Osteoblast (primary cell): ENCODE data around the gene TMEFF1. TPM values are rescaled to one million over a fixed set of nuclear protein-coding genes. Genes with fewer than 3 reads are reported as not detected.

Experiments
- DNase-seq: peaks from one replicate; pipeline ENCODE4 v3.0.0; 2011; ENCODE audit warnings: low spot score, mixed read lengths; ENCODE audit not compliant: insufficient read length; ENCODE audit errors: missing footprints
- H2AFZ ChIP-seq: 2 replicates; pipeline ENCODE4 v1.6.0; 2011; ENCODE audit warnings: mild to moderate bottlenecking, low read length
- H3K27ac ChIP-seq: 2 replicates; pipeline ENCODE4 v1.5.1; 2011; ENCODE audit warnings: mild to moderate bottlenecking, low read depth, low read length, moderate library complexity
- H3K27me3 ChIP-seq: 2 replicates; pipeline ENCODE4 v1.6.0; 2012; ENCODE audit warnings: mild to moderate bottlenecking, control low read depth, inconsistent platforms, low read length, moderate library complexity; ENCODE audit not compliant: insufficient read depth
- H3K36me3 ChIP-seq: 2 replicates; pipeline ENCODE4 v1.5.1; 2011; ENCODE audit warnings: mild to moderate bottlenecking, low read length, control low read depth, moderate library complexity; ENCODE audit not compliant: insufficient read depth
- H3K4me1 ChIP-seq: 2 replicates; pipeline ENCODE4 v1.5.1; 2011; ENCODE audit warnings: mild to moderate bottlenecking, low read length, control low read depth, moderate library complexity; ENCODE audit not compliant: insufficient read depth
- H3K4me2 ChIP-seq: 2 replicates; pipeline ENCODE4 v1.6.0; 2011; ENCODE audit warnings: mild to moderate bottlenecking, low read length; ENCODE audit not compliant: insufficient read depth
- H3K4me3 ChIP-seq: fragments of 200-600 bp; sonication (generic); 3 replicates; pipeline ENCODE4 v1.5.1; 2012; ENCODE audit warnings: mild to moderate bottlenecking, low read length, inconsistent platforms; ENCODE audit not compliant: insufficient read depth
- H3K79me2 ChIP-seq: 2 replicates; pipeline ENCODE4 v1.6.0; 2012; ENCODE audit warnings: mild to moderate bottlenecking, low read length, control low read depth, inconsistent platforms; ENCODE audit not compliant: insufficient read depth
- H3K9me3 ChIP-seq: 2 replicates; pipeline ENCODE4 v1.5.1; 2011; ENCODE audit warnings: low read depth, low read length, control low read depth
- H4K20me1 ChIP-seq: 2 replicates; pipeline ENCODE4 v1.6.0; 2012; ENCODE audit warnings: mild to moderate bottlenecking, low read length, control low read depth; ENCODE audit not compliant: insufficient read depth
- CTCF ChIP-seq: IDR thresholded peaks from 2 replicates; pipeline ENCODE4 v1.5.1; 2011; ENCODE audit warnings: mild to moderate bottlenecking, low read depth, low read length, moderate library complexity; ENCODE audit errors: extremely low read depth
- total RNA-seq: library from RNA; depleted of rRNA; stranded (reverse); fragments of >200 nt; gene quantifications from 2 replicates; pipeline ENCODE4 v1.2.3, GENCODE V29; 2012

TMEFF1 gene
- total RNA-seq, 1 donor: 0.72 TPM

GRCh38 chr9:100449420-100449819 lies 23.5 kb upstream of the TMEFF1 start:
- Histone ChIP-seq H3K27me3 (no peaks in the 10 kb centered on the region), H3K79me2 (peaks cover 79% of the 10 kb centered on the region), H3K4me3 (no peak overlapping the region), H3K9me3 (no peaks in the 10 kb centered on the region), H3K4me2 (no peak overlapping the region), H3K27ac (no peak overlapping the region), H3K36me3 (peaks cover 65% of the 10 kb centered on the region), H4K20me1 (peaks cover 12% of the 10 kb centered on the region), H3K4me1 (no peaks in the 10 kb centered on the region), H2AFZ (no peak overlapping the region)
- no peak for DNase-seq
- TF ChIP-seq CTCF: no peak

- Histone ChIP-seq H3K4me2 (no peak overlapping the region), H3K27me3 (no peaks in the 10 kb centered on the region), H3K79me2 (peaks cover 46% of the 10 kb centered on the region), H3K9me3 (no peaks in the 10 kb centered on the region), H4K20me1 (no peaks in the 10 kb centered on the region), H3K4me3 (no peak overlapping the region), H2AFZ (no peak overlapping the region), H3K27ac (no peak overlapping the region), H3K36me3 (peaks cover 48% of the 10 kb centered on the region), H3K4me1 (no peaks in the 10 kb centered on the region)
- TF ChIP-seq CTCF: no peak
- no peak for DNase-seq
Observed at GRCh38 chr9:100452894-100453293, 20.1 kb upstream of the TMEFF1 start.

GRCh38 chr9:100455470-100455869 lies 17.5 kb upstream of the TMEFF1 start:
- H2AFZ ChIP-seq: no peak overlapping the region
- TF ChIP-seq CTCF: no peak
- H3K36me3 ChIP-seq: peaks cover 35% of the 10 kb centered on the region
- H3K9me3 ChIP-seq: no peaks in the 10 kb centered on the region
- no peak overlapping the region for H3K27ac ChIP-seq
- peaks cover 20% of the 10 kb centered on the region for H3K79me2 ChIP-seq
- no peaks in the 10 kb centered on the region for H4K20me1 ChIP-seq
- H3K4me2 ChIP-seq: no peak overlapping the region
- H3K4me3 ChIP-seq: no peak overlapping the region
- no peak for DNase-seq
- H3K27me3 ChIP-seq: no peaks in the 10 kb centered on the region
- no peaks in the 10 kb centered on the region for H3K4me1 ChIP-seq

GRCh38 chr9:100457517-100457916 lies 15.4 kb upstream of the TMEFF1 start:
- no peaks in the 10 kb centered on the region for H4K20me1 ChIP-seq
- no peak overlapping the region for H3K4me2 ChIP-seq
- no peak overlapping the region for H2AFZ ChIP-seq
- H3K27ac ChIP-seq: no peak overlapping the region
- peaks cover 5% of the 10 kb centered on the region for H3K79me2 ChIP-seq
- no peaks in the 10 kb centered on the region for H3K27me3 ChIP-seq
- H3K9me3 ChIP-seq: no peaks in the 10 kb centered on the region
- no peak overlapping the region for H3K4me3 ChIP-seq
- no peaks in the 10 kb centered on the region for H3K4me1 ChIP-seq
- no peak for TF ChIP-seq CTCF
- H3K36me3 ChIP-seq: peaks cover 17% of the 10 kb centered on the region
- DNase-seq: no peak
